ENCODE data around the gene MEIS2.
"Not testable (repeated sequence)": the region's sequence is repeated elsewhere in the genome, so short reads cannot be mapped to it uniquely, and the experiment has no call there.

The MEIS2 gene

DNA sequence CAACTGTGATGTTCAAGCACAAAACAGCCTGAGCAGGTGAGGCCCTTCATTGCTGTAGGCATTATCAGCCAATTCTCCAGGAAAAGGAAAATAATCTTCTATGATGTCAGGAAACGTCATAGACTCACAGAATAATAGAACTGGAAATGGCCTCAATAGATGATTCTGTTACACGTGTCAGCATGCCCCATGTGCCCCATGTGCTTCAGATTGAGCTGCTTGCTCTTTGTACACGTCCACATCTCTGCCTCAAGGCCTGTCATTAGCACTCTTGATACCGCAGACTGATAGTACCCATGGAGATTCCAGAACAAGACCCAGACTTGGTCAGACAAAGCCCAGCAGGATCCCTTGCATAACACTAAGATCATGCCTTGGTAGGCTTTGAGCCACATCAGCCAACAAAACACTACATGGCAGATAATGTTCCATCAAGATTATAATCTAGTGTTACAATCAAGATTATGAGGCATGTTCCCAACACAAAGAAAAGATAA is 95.9 kb downstream of the MEIS2 start:
- DNase-seq: no peak

DNA sequence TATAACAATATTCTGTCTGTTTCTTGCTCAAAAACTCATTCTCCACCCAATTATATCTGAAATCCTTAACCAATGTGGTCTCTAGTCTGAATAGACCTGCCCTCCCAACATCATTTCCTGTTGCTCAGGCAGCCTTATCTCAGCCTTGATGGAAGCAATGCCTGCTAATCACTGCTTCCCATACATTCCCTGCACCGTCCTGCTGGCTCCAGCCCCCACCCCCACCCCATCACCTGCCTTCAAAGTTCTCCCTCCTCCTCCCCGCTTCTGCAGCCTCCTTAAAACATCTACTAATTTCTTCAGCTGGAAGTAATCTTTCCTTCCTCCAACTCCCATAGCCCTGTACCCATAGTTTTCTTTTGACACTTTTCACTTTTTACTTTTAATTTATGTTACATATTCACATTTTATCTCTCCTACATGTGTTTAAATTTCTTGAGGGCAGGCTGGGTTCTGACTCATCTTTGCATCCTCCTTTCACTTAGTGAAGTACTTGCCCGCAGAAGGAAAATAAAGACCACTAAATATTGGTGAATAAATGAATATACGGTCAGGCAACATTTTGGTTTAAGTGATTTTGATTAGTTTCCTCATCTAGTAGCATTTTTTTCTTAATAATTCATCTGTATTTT is 98.2 kb downstream of the MEIS2 start:
- no peak for DNase-seq

DNA sequence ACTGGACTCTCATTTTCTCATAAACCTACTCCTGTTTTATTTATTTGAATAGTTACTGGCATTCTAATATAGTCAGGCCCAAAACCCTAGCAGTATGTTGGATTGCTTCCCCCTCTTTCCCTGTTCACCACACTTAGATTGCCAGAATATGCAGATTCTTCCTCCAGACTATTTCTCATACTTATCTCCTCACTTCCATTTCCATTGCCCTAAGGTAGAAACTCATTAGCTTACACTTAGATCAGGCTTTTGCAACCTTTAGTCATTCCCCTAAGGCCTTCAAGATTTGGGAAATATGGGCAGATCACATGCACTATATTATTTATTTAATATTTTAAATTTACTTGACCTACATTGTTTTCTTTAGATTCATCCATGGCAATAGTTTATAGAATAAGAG is 98.9 kb downstream of the MEIS2 start:
- no peak for DNase-seq

DNA sequence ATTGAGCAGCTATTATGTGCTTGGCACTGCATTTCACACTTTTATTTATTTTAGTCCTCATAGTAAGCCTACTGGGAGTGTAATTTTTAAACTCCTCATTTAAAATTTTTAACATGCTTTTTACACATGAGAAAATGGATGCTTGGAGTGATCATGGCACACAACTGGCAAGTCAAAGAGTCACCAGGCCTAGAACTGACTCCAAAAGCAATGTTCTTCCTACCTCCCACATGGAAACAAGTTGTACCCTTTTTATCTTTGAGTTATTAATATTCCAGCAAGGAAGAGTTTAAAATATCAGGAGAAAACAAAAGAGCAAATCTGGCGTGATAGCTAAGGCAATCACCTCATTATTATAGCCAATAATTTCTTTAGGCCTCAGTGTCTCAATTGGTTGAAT is 100.6 kb downstream of the MEIS2 start:
- DNase-seq: no peak

DNA sequence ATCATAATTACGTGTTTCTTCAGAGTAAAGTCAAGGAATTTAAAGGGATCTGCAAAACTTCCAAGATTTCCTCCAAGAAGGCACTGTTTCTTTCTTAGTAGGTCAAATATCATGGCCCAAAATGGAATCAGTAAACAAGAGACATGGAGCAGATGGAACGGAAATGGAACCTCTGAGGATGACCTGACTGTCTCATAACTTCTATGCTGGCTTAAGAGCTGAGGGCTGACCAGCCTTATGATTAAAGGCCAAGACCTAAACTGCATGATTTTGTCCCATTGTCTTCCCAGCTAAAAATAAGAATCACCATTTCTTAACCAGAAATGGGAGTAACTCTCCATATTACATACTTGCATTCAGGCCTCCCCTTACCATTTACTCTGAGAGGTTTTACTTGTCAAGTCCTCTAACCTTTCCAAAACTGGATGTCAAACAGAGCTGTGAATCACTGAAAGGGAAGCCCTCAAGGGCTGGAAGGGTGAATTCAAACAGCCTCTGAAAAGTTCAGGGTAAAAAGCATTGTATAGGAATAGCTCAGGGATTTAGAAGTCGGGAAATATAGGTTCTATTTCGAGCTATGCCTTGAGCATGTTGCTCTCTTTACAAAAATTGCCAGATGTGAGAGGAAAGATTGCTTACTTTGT is 103.7 kb downstream of the MEIS2 start:
- no peak for DNase-seq

DNA sequence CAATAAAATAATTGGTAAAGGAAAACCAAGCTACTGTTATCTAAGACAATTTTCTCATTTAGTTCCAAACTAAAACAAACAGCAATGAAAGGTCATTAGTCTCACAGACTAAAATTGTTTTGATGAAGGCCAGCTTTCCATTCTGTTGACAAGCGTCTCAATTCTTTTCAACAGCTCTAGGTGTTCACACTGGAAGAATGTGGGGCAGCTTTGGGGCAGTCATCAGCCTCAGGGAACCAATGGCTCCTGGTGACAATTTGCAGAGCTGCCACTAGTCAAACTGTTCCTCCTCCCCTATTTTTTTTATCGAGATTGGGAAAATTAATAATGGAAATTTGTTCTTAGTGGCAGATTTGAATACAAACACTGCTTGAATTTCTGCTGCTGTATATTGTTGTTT is 104.2 kb downstream of the MEIS2 start:
- DNase-seq: no peak

DNA sequence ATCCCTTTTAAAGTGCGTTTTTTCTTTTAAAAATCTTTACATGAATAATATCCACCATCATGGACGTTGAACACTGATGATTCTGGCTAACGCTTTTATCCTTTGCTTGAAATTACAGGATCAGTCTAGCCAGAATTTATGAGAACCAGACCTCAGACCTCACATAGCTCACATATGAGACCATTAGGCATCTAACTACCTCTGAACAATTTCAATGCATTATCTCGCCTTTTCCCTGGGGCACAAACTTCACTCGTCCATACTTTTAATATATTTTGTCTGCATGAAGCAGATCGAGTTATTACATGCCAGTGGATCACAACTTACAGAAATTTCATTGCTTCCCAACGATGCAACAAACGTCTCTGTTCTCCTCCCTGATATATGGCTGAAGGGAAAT is 105.6 kb downstream of the MEIS2 start:
- DNase-seq: no peak

DNA sequence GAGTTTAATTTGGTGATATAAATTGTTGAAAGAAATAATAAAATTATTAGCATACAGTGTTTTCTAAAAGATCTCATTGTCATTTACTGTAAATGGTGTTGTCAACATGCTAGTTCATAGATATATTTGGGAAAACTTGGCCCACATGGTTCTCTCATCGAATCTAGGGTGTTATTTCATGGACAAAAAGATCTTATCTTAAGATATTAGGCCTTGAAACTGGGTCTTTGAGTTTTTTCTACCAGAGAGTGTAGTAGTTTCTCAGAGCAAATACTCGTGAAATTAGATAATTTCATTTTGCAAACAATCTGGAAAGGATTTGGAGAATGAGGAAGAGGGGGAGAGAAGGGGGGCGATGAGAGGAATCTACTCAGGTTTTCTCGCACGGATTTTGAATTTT is 107.9 kb downstream of the MEIS2 start:
- DNase-seq: no peak

DNA sequence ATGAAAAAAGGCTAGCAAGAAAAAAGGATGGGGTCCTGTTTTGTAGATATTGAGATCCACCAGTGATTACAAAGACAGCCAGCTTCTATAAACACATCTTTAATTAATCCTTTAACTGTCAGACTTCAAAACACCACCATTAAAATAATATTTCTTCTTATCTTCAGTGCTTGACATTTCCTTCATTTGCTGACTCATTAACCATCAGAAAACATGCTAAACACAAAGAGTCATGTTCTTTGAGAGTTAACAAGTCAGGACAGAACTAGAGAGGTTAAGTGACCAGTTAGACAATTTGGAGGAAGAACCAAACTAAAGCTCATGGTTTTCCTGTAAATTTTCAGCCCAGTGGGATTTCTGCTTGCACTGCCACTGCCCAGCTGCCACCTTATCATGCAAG is 111.4 kb downstream of the MEIS2 start:
- no peak for DNase-seq

DNA sequence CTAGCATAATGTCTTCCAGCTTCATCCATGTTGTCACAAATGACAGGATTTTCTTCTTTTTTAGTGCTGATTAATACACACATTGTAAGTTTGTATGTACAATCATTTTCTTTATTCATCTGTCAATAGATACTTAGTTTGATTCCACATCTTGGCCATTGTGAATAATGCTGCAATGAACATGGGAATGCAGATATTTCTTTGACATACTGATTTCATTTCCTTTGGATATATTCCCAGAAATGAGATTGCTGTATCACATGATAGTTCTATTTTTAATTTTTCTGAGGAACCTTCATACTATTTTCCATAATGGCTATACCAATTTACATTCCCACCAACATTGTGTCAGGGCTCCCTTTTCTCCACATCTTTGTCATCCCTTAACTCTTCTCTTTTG is 117.9 kb downstream of the MEIS2 start:
- DNase-seq: no peak

DNA sequence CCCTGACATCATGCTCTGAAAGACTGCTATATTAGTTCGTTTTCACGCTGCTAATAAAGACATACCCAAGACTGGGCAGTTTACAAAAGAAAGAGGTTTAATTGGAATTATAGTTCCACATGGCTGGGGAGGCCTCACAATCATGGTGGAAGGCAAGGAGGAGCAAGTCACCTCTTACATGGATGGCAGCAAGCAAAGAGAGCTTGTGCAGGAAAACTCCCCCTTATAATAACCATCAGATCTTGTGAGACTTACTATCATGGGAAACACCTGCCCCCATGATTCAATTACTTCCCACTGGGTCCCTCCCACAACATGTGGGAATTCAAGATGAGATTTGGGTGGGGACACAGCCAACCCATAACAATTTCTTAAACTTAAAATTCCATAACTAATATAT is 120.1 kb downstream of the MEIS2 start:
- DNase-seq: not testable (repeated sequence)

DNA sequence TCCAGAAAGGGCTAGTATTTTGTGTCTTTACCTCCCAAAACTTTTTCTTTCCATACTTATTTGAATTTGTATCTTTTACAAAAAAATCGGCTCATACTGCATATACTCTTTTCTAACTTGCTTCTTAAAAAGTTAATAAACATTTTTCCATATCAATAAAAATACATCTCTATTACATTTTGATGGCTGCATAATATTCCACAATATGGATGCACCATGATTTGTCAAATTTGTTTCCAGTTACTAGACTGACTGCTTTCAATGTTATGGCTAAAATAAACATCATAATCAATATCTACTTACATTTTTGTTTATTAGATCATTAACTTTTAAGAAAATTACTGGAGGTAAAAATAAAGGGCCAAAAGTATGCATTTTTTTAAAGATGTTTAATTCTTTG is 121.7 kb downstream of the MEIS2 start:
- DNase-seq: no peak

DNA sequence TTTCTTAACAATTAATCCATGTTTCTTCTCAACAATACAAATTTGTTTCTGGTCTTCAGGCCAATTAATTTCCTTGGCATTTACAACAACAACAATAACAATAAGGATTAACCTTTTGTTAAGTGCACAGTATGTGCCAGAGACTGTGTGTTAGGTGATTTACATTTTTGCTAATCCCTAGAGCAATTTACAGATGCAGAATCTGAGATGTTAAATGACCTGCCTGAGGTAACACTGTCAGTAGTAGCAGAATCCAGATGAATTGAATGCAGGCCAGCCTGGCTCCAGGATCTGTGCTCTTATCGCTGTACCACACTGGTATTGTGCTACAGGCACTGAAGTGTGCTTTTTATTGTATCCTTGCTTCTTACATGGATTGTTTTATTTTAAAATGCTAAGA is 122.2 kb downstream of the MEIS2 start:
- DNase-seq: no peak

DNA sequence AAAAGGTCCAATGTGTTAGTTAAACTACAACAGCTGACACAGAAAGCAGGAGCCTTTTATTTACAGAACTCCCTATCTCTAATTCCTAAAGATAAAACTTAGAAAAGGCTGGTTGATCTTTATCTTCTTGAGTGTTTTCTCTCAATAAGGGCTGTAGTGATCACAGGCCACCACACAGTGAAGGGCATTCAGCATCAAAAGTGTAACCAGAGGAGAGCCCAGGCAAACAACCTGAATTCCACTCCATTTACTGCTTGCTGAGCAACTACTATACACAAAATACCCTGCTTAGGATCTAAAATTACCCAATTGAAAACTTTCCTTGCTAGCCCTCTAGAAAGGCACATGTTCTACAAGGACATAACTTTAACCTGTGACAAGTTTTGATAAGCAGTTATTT is 122.7 kb downstream of the MEIS2 start:
- DNase-seq: no peak

DNA sequence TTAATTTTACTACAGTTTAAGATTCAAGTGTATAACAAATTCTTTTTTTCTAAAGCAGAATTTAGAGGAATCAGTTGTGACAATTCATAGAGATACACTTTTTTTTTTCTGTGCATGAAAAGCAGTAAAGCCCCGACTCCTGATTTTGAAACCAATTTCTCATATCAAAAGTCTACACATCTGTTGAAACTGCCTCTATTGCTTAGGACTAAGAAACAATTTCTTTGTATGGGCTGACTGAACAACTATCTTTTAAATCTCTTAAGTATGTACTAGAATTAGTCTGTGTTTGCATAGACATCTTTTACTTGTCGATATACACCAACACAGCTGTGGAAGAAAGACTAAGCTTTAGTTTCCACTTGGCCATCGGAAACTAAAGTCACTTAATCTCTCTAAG is 127.6 kb downstream of the MEIS2 start:
- no peak for DNase-seq

DNA sequence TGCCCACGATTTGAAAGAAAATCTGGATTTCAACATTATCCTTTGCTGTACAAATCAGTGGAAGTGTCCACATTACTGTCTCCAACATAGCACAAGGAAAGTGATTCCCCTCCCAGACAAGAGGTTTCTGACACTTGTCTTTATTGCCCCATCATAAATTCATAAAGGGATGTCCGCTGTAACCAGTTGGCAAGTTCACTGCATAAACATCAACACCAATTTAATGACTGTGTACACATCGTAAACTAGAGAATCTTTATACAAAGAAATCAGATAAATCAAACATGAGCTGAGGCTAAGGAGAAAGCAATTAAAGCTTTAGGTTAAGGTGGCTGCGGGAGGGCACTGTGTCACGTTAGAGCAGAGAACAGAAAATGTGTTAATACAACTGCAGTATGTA is 129.8 kb downstream of the MEIS2 start:
- DNase-seq: no peak

DNA sequence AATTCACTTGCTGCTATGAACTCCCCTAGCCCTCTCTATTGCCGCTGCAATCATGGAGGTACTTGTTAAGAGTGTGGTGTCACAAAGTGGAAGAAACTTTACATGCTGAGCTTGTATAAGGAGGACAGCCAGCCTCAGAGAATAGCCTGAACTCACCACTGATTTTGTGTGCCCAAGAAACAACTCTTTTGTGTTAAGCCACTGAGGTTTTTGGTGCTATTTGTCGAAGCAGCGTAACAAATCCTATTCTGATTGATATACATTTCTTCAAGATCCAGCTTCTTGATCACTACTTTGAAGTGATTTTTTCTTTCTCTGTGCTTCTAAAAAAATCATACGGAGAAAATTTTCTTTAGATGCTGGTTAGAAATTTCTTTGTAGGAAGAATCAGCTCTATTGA is 132.4 kb downstream of the MEIS2 start:
- no peak for DNase-seq

DNA sequence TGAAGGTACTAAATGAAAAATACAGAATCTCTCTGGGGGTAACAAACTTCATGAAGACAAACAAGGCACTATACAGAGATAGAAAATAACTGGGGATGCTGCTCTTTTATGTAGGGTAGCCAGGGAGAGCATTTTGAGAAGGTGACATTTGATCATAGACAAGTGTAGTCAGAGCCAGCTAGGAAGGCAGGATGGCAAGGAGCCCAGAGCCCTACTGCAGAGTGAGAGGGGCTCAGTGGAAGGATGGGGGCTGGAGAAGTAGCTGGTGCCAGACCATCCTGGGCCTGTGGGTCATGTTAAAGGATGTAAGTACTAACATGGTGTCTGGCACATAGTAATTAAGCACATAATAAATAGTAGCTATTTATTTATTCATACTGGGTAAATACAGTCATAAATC is 133.6 kb downstream of the MEIS2 start:
- no peak for DNase-seq

DNA sequence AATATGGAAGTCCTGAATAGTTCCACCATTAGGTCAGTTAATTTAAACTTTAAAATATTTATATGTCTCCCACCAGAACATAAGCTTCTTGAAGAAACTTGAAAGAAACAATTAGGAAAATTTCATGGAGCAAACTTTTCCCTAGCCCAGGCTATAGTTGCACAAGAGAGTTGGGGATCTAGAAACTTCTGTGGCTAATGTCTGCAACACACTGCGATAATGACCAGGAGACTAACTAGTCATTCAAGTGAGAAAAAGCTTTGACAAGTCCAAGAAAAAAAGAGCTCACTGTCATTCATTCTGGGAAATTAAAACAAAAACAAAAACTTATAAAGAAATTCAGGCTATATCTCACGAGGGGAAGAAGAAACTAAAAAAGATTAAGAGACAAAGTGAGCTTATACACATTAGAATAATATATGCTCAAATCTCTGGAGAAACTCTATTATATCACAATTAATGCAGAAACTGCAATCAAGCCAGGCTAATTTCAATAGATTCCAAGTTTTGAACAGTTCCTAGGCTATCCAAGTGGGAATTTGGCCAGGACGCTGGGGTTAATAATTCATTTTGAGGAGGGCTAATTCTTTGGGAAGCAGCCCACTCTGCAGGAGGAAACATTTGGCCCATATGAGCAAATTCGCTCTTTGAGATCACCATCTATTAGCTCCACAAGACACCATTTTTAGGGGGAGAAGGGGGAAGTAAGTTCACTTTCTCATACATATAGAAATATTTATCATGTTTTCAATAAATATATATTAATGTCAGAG is 134.6 kb downstream of the MEIS2 start:
- DNase-seq: no peak

DNA sequence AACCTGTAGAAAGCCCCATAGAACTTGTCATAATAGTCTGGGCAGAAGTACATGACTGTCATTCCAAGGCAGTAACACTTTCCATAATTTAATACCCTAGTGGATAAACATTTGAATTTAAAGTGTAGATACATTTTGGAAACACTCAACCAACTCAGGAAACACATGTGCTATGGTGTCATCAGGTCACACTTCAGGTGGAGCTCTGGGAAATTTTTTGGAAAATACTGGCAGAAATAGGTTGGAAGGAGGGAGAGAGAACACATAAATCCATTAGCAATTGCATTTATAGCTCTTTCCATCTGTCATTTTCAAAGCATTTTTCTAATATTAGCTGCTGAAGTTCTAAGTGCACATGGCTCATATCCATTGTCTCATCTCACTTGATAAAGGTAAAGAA is 135.7 kb downstream of the MEIS2 start:
- no peak for DNase-seq

DNA sequence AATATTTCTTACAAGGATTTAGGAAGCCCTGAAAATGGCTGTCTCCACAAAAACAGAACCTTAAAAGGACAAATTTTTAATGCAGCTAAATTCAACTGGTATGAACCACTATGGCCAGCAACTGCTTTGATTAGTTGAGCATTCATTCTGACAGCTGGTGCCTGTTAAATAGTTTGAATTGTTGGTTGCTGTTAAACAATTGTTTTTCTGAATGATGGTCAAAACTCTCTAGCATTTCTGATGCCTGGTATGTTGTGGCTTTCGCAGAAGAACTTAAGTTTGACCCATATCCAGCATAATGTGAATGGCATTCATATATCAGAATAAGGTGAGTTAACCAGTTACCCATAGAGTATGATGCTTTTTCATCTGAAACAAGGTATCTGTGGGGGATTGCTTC is 138.4 kb downstream of the MEIS2 start:
- DNase-seq: no peak

DNA sequence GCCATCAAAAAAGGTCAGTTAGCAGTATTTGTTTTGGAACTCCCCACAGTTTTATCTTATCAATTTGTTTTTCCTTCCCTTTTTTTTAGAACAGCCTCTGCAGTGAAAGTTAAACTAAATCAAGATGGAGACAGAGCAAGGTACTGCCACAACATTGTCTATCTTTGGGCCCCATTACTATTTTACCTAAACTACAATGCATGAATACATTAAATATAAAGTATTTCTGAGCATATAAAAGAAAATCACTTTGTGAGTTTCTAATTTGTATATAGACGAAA is 139.5 kb downstream of the MEIS2 start:
- no peak for DNase-seq

DNA sequence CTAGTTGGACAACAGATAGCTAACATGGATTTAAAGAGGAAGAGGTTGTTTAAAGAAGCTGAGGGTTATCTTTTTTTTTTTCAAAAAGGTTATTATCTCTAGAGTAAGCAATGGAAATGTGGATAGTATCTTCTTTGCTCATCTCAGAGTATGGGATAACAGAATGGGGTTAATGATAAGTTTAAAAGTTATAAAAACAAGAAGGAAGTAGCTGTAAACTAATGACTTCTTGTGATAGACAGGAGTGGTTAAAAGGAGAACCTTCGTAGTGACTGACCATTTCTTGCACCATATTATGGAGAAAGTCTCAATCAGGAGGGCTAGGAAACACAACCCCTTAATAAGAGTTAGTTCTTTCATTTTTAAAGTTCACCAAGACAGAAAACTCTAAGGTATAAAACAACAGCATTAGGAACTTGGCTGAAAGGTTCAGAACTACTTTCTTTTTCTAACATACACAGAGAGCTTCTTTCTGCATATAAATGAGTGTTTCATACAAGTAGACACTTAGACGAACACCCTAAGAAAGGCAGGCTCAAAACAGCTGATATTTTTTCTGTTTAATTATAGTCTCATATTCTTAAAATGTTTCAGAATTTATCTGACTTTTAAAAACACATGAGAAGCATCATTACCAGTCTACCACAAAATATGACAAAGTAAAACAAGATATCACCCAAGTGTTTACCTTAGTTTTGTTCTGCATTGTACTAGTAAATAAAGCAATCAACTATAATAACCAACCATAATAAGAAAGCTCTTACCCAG is 140.0 kb downstream of the MEIS2 start:
- no peak for DNase-seq

DNA sequence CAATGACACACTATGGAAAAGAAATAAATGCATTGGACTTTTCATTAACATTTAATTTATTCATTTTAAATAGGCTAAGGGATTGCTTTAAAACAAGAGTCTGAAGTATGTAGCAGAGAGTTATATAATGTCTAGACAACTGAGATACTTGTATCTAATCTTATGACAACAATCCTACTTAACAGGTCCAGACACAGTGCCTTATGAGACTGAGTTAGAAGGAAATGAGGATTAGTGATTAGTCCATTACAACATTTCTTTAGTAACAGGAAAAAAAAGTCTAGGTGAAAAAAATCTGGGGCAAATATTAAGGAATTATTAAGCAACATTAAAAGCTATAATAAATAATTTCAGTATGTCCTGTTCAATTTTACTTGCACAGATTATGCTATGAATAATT is 140.6 kb downstream of the MEIS2 start:
- no peak for DNase-seq
